ENCODE results near the gene MELK.

The MELK gene

DNA sequence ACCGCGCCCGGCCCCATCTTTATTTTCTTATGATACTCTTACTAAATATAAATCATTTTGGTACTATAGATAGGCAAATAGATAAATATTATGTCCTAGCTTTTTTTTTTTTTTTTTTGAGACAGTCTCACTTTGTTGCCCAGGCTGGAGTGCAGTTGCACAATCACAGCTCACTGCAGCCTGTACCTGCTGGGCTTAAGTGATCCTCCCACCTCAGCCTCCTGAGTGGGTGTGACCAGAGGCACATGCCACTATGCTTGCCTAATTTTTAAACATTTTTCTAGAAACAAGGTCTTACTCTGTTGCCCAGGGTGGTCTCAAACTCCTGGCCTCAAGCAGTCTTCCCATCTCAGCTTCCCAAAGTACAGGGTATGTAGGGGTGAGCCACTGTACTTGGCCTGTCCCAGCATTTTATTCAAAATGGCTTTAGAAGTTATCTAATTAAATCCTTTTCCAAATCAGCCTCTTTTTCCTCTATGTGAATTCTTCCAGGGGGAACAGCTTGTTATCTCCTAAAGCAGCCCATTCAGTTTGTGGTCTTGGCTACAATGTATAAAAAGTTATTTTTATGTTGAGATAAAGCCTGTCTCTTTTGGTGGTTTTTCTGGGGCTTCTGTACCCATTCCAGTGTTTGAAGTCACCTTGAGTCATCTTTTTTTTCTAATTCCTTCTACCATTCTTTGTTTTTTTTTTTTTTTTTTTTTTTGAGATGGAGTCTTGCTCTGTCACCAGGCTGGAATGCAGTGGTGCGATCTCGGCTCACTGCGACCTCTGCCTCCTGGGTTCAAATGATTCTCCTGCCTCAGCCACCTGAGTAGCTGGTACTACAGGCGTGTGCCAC is 12.1 kb downstream of the MELK start:
- no peak for DNase-seq (ENCODE audit: low read depth in 2 of 2)

GRCh38 chr9:36590231-36590630 is 17.5 kb downstream of the MELK start:
- no peak for DNase-seq (ENCODE audit: low read depth in 2 of 2)

DNA sequence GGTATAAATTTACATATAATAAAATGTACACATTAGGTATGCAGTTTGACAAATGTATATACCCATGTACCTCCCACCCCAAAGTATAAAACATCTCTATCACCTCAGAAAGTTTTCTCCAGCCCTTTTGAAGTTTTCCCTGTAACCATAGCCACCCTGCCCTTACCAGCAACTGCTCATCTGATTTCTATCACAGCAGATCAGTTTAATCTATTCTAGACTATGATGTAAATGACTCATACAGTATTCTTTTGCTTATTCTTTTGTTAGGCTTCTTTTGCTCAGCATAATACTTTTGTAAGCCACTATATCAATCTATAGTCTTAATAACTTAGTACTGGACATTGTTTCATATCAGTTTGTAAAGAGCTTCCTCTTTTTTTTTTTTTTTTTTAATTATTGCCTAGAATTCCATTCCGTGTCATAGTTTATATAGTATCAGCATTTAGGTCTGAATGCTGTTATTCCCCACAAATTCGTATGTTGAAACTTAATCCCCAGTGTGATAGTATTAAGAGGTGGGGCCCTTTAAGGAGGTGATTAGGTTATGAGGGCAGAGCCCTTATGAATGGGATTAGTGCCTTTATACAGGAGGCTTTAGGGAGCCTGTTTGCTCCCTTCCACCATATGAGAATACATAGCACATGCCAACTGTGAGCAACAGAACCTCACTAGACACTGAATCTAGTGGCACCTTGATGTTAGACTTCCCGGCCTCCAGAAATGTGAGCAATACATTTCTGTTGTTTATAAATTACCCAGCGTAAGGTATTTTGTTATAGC is 20.3 kb downstream of the MELK start:
- DNase-seq (ENCODE audit: low read depth in 2 of 2) = no peak

- no peak for DNase-seq (ENCODE audit: low read depth in 2 of 2)
Measured at GRCh38 chr9:36594213-36594612, 21.5 kb downstream of the MELK start.

DNA sequence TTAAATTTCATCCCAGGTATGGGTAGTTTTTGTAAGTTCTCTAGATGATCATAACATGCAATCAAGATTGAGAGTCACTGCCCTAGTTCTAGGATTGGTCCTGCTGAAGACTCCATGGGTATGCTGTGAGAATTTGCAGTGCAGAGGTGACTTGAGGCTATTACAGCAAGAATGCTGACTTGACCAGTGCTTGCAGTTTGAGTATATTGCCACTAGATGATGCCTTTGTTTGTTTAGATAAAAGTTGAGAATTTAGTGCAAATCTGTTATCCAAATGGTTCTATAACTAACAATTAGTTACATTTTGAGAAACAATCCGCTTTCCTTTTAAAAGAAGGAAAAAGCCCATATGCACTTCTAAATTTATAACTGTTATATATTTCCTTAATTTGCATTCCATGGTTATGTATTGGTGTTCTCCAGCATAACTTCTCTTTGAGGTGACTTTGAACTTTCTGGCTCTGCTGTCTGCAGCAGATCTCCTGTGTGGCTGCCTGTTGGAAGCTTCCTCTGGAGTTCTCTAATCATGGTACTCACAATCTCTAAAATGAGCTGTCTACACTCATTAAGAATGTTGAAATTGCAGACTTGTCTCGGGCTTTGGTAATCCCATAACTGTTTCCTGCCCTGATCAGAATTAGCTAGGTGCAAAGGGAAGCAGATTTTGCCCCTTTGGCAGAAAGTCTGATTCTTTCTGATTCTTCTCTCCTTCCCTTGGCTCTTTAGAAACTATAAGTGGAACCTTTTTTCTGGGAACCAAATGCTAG is 24.9 kb downstream of the MELK start:
- no peak for DNase-seq (ENCODE audit: low read depth in 2 of 2)

DNA sequence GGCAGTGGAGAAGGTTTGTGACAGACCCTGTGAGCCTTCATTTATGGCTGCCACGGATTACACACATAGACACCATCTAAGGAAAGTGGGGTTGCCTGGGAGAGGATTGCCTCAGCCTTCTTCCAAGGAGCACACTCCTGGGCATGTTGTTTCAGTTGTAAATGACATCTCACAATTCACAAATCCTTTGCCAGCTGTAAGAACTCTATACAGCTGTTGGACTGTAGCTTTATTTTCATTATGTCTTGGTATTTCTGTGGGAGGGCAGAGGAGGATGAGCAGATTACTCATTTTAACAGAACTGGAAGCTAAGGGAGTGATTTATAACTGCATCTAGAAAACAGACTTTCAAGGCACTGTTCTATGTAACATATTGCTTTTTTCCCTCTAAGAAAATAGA is 25.6 kb downstream of the MELK start:
- DNase-seq (ENCODE audit: low read depth in 2 of 2) = no peak

GRCh38 chr9:36603006-36603405 is 30.3 kb downstream of the MELK start:
- DNase-seq (ENCODE audit: low read depth in 2 of 2) = no peak

GRCh38 chr9:36609306-36609705 is 36.6 kb downstream of the MELK start:
- no peak for DNase-seq (ENCODE audit: low read depth in 2 of 2)

- DNase-seq (ENCODE audit: low read depth in 2 of 2) = no peak
Measured at GRCh38 chr9:36622121-36622520, 49.4 kb downstream of the MELK start.

DNA sequence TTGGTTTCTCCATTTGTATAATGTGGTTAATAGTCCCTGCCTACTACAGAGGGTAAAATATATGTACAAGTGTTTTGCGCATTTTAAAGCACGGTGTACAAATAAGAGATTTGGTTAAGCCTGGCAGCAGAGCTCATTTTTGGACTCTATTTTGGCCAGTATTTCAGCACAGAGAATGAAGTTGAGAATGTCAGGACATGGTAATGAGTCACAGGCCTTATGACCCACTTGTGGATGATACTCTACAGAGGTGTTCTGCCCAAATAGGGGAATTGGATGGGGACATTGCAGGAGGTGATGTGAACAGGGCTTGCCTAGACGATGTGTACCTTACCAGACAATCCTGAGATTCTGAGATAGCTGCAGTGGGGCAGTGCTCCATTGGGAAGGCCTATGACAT is 50.6 kb downstream of the MELK start:
- DNase-seq (ENCODE audit: low read depth in 2 of 2) = no peak

DNA sequence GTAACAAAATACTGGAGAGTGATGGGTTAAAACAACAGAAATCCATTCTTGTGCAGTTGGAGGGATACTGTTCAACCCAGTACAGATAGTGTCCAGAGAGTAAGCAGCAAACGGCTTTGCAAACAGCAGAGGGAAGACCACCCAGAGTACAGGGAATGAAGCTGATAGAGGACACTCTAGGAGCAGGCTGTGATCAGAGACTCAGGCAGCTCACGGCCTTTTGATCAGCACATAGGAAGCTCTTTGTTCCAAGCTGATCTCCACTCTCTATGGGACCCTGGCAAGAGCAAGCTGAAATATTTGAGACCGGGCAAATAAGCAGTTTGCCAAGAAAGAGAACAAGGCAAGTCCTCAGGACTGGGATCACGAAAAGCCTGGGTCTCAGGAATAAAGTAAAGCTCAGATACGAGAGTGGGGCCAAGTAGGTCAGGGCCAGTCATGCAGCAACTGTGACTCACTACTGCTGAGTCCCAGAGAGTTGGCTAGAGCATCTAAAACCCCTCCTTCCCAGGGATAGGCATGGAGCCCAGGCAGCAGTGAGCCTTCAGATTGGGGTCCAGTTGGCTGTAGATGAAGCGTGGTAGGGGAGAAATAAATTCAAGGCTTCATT is 52.4 kb downstream of the MELK start:
- DNase-seq (ENCODE audit: low read depth in 2 of 2) = no peak

DNA sequence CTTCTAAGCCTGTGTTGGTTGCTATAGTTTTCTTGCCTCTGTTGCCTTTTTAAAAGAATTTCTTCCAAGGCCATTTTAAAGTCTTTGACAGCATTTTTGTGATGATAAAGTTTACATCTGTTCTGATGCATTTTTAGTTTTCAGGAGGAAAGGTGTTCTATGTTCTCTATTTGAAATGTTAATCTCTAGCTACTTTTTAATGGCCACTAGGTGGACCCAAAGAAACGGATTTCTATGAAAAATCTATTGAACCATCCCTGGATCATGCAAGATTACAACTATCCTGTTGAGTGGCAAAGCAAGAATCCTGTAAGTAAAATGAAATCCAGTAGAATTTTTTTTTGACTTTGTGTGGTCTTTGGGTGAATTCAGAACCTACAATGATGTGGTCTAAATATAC is 60.2 kb downstream of the MELK start:
- no peak for DNase-seq (ENCODE audit: low read depth in 2 of 2)

DNA sequence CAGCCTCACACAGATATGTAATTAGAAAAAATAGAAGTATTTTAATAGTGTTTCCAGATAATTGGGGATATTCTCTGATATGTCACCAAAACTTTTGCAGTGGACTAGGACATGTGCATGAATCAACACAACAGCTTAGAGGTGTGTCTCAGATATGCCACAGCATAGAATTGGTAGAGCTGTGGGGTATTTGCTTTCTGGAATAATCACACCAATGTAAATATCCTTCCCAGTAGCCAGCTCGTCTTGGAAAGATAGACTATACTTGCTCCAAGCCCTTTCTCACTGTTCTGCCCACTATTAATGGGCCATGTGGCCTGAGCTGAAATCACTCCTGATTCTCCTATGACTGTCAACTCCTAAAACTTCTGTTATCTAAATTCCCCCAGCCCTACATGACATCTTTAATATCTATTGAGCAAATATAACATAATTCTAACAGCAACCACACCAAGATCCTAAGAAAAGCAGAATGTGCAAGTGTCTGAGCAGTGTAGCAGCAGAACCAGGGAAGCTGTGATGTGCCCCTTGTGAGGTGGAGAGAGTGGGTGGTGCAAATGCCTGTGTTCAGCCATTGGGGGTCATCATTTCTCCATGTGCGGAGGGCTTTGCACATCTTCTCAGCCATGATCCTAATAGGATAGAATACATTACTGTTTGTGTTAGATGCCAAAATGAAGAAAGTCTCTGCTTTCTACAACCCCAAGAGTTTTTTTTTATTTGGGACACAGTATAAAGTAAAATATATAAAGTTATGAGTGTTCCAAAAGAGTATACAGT is 65.0 kb downstream of the MELK start:
- DNase-seq (ENCODE audit: low read depth in 2 of 2) = no peak

DNA sequence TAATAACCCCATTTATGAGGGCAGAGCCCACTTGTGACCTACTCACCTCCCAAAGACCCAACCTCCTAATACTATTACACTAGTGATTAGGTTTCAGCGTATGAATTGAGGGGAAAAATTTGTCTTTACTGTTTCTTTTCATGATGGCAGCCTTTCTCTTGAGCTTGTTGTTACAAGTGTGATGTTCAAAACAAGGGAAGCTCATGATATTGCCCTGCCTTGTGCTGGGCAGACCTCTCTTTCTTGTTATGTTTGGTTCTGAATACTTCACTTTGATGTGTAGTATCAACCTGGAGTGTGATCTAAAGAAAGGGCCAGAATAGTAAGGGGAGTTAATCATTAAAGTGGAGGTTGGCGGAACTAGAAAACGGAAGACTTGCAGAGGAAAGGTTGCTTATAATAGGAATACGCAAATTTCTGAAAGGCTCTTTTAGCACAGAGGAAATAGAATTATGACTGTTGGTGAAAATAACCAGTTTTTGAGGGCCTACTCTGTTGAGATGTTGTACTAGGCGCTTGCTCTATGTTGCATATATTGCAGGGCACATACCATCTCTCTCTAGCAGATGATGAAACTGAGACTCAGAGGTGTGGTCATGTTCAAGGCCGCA is 68.2 kb downstream of the MELK start:
- DNase-seq (ENCODE audit: low read depth in 2 of 2) = no peak

- no peak for DNase-seq (ENCODE audit: low read depth in 2 of 2)
Measured at GRCh38 chr9:36642817-36643216, 70.1 kb downstream of the MELK start.

- DNase-seq (ENCODE audit: low read depth in 2 of 2) = no peak
Measured at GRCh38 chr9:36656842-36657241, 84.1 kb downstream of the MELK start.

DNA sequence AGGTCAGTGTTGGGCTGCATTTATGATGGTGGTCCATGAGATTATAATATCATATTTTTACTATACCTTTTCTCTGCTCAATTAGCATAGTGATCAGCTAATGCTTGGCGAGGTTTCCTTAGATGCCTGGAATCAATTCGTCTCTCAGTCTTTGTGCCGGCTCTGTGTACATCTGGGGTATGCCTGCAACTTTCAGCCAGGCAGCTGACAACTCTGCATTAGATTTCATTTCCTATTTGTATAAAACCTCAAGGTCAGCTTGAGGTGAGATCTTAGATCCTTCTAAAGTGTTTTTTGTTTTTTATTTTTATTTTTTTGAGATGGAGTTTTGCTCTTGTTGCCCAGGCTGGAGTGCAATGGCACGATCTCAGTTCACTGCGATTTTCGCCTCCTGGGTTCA is 86.8 kb downstream of the MELK start:
- no peak for DNase-seq (ENCODE audit: low read depth in 2 of 2)

GRCh38 chr9:36664806-36665205 is 92.1 kb downstream of the MELK start:
- no peak for DNase-seq (ENCODE audit: low read depth in 2 of 2)

DNA sequence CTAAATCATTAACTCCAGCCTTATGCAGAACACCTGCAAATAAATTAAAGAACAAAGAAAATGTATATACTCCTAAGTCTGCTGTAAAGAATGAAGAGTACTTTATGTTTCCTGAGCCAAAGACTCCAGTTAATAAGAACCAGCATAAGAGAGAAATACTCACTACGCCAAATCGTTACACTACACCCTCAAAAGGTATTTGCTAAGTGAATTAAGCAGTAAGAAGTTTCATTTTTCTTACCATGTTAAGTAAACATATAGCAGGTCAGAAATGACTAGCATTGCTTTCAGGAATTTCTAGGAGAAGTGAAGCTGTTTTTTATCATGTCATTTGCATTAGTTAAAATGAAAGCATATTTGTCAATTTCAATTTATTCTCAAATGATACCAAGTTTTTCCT is 92.7 kb downstream of the MELK start:
- no peak for DNase-seq (ENCODE audit: low read depth in 2 of 2)

DNA sequence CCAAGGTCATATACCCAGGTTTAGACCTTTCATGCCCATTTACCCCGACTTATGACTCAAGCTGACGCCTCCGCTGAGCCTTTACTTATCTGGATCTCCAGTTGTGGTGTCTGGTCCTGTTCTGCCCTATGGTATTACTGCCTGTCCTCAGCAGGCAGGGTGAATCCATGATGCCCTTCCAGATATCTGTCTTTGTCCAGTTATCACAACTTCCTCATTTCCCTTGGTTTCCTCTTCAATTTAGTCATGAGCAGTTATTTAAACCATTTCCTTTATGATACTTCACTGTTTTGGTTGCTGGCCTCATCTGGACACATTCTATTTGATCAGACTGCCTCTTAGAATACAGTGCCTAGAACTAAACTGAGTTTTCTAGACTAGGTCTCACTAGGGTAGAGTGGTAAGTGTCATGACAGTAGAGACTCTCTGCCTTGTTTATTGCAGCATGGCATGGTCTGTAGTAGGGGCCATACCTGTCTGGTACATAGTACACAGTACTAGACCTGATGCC is 93.3 kb downstream of the MELK start:
- DNase-seq (ENCODE audit: low read depth in 2 of 2) = no peak

DNA sequence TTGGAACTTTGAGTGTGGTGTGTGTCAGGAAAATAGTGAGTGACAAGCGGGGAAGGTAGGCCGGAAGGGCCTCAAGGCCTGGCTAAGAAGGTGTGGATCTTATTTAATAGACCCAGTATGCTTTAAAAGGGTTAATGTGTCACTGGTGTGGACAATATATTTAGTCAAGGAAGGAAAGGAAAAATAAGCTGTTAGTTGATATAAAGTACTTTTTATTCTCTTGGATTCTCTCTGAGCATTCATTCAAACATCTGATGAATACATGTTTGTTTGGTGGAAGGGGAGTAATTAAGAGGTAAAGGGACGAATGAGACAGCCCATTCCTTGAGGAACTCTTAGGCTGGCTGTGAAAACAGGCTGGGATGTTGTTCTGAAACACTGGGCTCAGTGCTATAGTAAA is 98.9 kb downstream of the MELK start:
- DNase-seq (ENCODE audit: low read depth in 2 of 2) = no peak
